GM12891 (cell line): ENCODE data around the gene ANKLE2.
"Not testable (repeated sequence)": the region's sequence is repeated elsewhere in the genome, so short reads cannot be mapped to it uniquely, and the experiment has no call there.

Source experiments
- DNase-seq: peaks from one replicate; pipeline ENCODE4 v3.0.0; 2011; ENCODE audit warnings: low spot score; ENCODE audit not compliant: insufficient read length
- FAIRE-seq: peaks from 2 replicates; lab custom pipeline; 2011; peaks lifted over from hg19 to GRCh38; lab: Jason Lieb, UNC
- PAX5 ChIP-seq: IDR thresholded peaks from 2 replicates; pipeline ENCODE4 v1.6.1; 2011; ENCODE audit warnings: low read length, moderate library complexity, mild to moderate bottlenecking; ENCODE audit not compliant: insufficient read depth, severe bottlenecking
- POLR2A ChIP-seq: IDR thresholded peaks from 2 replicates; pipeline ENCODE4 v1.6.1; 2011; ENCODE audit warnings: low read depth, low read length, control low read depth
- POLR2AphosphoS5 ChIP-seq: IDR thresholded peaks from 2 replicates; pipeline ENCODE4 v1.6.1; 2011; ENCODE audit warnings: low read depth, low read length, control low read depth
- POU2F2 ChIP-seq: IDR thresholded peaks from 2 replicates; pipeline ENCODE4 v1.6.1; 2011; ENCODE audit warnings: low read depth, mild to moderate bottlenecking, control low read depth, low read length, moderate library complexity
- SPI1 ChIP-seq: IDR thresholded peaks from 2 replicates; pipeline ENCODE4 v1.6.1; 2011; ENCODE audit warnings: low read depth, low read length, control low read depth
- TAF1 ChIP-seq: IDR thresholded peaks from 2 replicates; pipeline ENCODE4 v1.6.1; 2011; ENCODE audit warnings: low read depth, low read length, control low read depth

Gene ANKLE2

DNA sequence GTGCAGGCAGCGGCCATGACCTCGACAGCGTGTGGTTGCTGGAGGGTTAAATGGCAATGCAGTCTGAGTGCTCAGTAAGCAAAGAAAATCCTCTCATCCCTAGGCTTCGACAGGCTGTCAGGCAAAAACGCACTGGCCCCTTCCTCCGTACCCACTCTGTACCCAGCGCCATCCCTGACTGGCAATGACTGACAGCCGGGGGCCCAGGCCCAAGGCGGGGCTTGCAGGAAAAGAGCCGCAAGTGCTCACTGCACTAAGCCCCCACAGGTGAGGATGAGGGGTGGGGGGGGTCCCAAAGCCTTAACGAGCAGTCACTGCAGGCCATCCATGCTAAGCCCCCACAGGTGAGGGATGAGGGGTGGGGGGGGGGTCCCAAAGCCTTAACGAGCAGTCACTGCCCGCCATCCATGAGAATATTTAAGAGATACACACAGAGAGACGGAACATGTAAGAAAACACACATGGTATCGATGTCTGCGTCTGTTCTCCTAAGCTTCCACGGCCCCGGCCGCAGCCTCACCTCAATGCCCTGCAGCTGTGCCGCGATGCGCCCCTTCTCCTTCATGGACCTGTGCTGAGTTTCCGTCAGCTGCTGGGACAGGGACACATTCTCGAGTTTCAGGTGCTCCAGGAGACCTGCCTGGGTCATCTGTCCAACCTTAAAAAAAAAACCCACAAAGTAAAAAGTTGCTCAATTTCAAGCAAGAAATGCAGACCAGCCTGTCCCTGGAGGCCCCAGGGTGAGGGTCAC is 36.4 kb upstream of the ANKLE2 start:
- DNase-seq (no peak), FAIRE-seq (no peak)
- TF ChIP-seq POLR2AphosphoS5 (no peak), POU2F2 (no peak), POLR2A (no peak), TAF1 (no peak), PAX5 (no peak), SPI1 (no peak)

DNA sequence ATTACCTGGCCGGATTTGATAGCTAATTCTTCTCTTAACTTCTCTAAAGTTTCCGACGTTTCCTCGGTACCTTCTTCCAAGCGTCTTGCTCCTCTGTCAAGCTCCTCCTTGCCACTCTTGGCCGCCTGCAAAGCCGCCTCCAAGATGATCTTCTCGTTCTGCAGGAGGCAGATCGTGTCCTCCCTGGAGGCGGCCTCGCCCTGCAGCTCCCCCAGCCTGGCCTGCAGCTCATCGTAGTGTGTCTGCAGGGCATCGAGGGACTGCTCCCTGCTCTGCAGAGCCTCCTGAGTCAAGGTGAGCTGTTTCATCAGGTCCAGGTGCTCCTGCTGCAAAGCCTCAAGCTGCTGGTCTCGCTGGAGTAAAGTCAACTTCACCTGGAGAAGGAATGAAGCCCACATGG is 34.2 kb upstream of the ANKLE2 start:
- no peak for TF ChIP-seq POLR2A
- no peak for TF ChIP-seq POU2F2
- no peak for TF ChIP-seq SPI1
- TF ChIP-seq TAF1, result no peak
- no peak for TF ChIP-seq POLR2AphosphoS5
- no peak for TF ChIP-seq PAX5
- DNase-seq (no peak), FAIRE-seq (no peak)

DNA sequence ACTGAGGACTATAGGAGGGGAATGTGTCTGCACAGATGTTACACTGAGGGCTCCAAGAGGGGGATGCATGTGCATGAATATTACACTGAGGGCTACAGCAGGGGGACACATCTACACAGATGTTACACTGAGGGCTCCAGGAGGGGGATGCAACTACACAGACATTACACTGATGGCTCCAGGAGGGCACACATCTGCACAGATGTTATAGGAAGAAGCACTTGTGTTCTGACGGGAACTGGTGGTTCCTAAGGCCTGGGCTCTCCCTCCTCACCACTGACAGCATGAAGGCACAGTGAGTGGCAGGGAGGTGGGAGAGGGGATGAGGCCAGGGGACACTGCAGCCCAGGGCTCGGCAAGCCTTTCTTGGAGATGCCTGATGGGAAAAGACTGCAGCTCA is 30.3 kb upstream of the ANKLE2 start:
- peak; percentile 9 for FAIRE-seq

DNA sequence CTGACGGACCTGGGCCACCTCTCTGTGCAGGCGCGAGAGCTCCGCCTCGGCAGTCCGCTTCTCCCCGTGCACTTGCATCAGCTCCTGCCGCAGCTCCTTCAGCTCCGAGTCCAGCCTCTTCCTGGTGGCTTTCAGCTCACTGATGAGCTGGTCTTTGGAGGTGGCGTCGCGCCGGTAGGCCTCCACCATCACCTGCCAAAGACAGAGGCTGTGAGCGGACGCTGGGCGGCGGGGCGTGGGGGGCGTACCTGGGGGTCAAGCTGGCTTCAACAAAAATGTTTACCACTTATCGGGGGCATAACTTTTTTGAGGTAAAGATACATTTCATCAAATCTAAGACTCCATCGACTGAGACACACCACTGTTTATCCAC is 27.5 kb upstream of the ANKLE2 start:
- FAIRE-seq (no peak), DNase-seq (no peak)
- no peak for TF ChIP-seq POLR2AphosphoS5
- no peak for TF ChIP-seq SPI1
- no peak for TF ChIP-seq TAF1
- TF ChIP-seq POLR2A, result no peak
- TF ChIP-seq PAX5, result no peak
- TF ChIP-seq POU2F2, result no peak

More for the DNA sequence above, 30.3 kb upstream of the ANKLE2 start:
- not testable (repeated sequence) for DNase-seq

DNA sequence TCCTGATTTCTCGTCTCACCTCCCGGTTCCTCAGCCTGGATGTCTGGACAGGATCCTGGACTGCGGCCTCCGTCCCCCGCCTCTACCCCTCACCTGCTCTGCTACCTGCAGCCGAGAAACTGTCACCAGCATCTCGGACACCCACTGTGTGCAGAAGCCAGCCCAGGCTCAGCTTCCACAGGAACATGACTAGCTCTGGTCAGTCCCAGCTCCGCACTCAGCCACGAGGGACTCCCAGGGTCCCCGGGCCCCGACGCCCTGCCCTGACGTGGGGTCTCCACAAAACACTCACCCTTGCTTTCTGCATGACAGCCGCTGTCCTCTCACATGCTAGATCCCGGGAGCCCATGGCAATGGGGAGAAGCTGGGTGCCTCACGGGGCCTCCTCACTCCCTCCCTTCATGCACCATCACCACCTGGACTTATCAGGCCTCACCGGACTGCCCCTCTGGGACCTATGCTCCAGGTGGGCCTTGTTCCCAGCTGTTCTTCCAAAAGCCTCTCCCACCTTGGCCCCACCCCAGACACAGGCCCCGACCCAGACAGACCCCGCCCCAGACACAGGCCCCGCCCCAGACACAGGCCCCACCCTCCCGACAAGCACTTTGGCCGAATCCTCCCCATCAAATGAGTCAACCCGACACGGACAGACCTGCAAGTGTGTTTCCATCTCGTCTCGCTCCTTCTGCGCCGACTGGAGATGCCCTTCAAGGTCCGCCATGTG is 26.9 kb upstream of the ANKLE2 start:
- DNase-seq (no peak), FAIRE-seq (no peak)
- no peak for TF ChIP-seq TAF1
- TF ChIP-seq POLR2AphosphoS5, result no peak
- TF ChIP-seq POLR2A, result no peak
- no peak for TF ChIP-seq SPI1
- TF ChIP-seq PAX5, result no peak
- no peak for TF ChIP-seq POU2F2

DNA sequence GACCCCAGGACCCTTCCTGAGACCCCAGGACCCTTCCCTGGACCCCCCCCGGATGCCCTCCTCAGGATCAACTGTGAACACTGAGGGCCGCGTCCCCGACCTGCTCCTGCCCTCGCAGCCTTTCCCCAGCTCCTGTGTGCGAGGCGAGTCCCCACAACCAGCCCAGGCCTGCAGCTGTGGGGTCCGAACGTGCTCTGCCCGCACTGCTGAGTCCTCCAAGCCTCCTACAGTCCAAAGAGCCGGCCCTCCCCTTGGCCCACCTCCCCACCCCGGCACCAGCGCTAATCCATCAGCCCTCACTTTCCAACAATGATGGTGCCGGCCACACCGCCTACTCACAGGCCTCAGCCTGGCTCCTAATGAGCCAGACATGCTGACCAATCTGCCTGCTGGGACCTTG is 26.2 kb upstream of the ANKLE2 start:
- FAIRE-seq, result no peak
- DNase-seq, result no peak
- TF ChIP-seq TAF1 (no peak), PAX5 (no peak), SPI1 (no peak), POLR2AphosphoS5 (no peak), POLR2A (no peak), POU2F2 (no peak)

DNA sequence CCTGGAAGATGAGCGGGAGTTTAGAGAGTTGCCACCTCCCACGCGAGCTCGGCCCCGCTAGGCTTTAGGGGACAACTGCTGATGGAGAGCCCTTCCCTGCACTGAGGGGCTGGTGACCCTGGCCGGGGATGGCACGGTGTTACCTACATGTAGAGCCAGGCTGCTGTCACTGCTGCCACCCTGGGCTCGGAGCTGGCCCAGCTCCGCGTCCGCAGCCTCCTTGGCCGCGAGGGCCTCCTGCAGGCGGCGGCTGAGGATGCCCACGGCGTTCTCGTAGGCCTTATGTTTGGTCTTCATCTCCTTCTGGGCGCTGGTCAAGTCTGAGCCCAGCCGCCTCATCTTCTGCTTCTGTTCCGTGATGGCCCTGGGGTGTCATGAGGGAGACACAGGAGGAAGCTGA is 24.6 kb upstream of the ANKLE2 start:
- FAIRE-seq, result no peak
- TF ChIP-seq POU2F2, result no peak
- TF ChIP-seq SPI1, result no peak
- no peak for TF ChIP-seq TAF1
- no peak for TF ChIP-seq POLR2A
- TF ChIP-seq PAX5, result no peak
- TF ChIP-seq POLR2AphosphoS5, result no peak
- no peak for DNase-seq

DNA sequence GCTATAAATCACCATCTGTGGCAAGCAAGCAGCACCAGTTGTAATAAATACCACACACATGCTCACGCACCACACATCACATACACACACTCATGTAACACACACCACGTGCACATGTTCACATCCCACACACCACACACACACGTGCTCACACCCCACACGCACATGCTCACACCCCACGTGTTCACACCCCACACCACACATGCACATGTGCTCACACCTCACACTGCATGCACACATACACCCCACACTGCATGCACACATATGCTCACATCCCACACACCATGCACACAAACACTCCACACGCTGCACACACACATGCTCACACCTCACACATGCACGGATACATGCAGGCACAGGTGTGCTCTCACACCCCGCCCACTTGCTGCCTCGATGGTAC is 22.9 kb upstream of the ANKLE2 start:
- FAIRE-seq (peak; percentile 69), DNase-seq (no peak)

DNA sequence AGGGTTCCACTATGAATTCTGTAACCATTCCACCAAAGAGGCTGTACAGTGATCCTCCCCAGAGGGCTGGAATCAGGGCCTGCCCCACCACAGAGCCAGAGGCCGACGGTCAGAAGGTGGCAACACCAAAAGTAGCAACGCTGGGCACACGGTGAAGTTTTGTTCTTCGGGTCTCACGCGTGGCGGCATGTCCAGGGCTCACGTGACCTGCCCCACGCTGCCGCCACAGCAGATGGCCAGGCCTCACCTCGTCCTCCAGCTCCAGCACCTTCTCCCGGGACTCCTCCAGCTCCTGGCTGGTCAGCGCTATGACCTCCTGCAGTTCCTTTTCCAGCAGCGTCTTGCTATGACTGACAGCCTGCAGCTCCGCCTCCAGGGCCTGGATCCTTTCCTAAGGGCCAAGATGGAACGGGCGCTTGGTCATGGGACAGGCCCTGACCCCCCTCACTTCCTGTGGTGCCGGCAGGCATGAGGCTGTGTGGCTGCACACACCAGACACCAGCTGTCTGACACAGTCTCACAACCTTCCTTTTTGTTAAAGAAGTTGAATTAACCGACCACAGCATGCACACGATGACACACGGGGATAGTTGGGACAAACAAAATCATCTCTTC is 22.4 kb upstream of the ANKLE2 start:
- FAIRE-seq (no peak), DNase-seq (no peak)
- TF ChIP-seq TAF1, result no peak
- no peak for TF ChIP-seq POLR2AphosphoS5
- no peak for TF ChIP-seq PAX5
- TF ChIP-seq POU2F2, result no peak
- no peak for TF ChIP-seq POLR2A
- no peak for TF ChIP-seq SPI1

More for the DNA sequence above, 22.9 kb upstream of the ANKLE2 start:
- no peak for TF ChIP-seq SPI1
- TF ChIP-seq TAF1, result no peak
- no peak for TF ChIP-seq POLR2A
- TF ChIP-seq PAX5, result no peak
- no peak for TF ChIP-seq POLR2AphosphoS5
- TF ChIP-seq POU2F2, result no peak
